Astrocyte (in vitro differentiated cells and primary cell): ENCODE data around the gene CD44.

Source experiments
- EZH2 ChIP-seq: IDR thresholded peaks from 2 replicates; pipeline ENCODE4 v1.6.1; 2012; ENCODE audit warnings: mild to moderate bottlenecking, low read length, inconsistent platforms; ENCODE audit not compliant: insufficient read depth
- TF ChIP-seq, protein P1 (sequence below): IDR thresholded peaks from 2 replicates; pipeline ENCODE4 v1.5.1; 2011; ENCODE audit warnings: low read depth, mild to moderate bottlenecking, inconsistent platforms, low read length, moderate library complexity; ENCODE audit not compliant: insufficient read depth

DNA sequence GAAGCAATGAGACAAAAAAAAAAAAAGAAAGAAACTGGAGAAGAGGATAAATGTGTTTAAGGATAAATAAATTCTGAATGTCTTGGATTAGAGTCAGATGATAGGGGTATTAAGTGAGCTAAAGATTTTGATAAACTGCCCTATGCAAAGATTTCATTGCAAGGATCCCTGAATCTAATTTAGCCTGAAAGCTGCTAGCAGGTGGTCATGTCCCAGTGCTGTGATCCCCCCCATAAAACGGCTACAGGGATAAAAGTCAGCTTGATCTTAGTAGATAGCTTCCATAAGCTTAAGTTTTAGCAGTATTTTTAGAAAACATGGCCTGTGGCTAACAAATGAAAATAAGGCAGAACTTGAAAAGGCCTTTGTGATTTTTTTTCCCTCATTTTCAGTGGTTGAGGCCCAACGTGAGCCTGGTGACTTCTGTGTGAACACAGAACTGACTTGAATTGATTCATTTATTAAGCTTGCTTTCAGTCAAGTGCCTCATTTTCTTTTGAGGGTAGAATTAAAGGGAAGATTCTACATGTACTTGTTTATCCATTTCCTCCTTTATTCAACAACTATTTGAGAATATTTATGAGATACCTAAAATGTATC lies 44.5 kb downstream of the CD44 start:
- TF ChIP-seq, protein P1, sequence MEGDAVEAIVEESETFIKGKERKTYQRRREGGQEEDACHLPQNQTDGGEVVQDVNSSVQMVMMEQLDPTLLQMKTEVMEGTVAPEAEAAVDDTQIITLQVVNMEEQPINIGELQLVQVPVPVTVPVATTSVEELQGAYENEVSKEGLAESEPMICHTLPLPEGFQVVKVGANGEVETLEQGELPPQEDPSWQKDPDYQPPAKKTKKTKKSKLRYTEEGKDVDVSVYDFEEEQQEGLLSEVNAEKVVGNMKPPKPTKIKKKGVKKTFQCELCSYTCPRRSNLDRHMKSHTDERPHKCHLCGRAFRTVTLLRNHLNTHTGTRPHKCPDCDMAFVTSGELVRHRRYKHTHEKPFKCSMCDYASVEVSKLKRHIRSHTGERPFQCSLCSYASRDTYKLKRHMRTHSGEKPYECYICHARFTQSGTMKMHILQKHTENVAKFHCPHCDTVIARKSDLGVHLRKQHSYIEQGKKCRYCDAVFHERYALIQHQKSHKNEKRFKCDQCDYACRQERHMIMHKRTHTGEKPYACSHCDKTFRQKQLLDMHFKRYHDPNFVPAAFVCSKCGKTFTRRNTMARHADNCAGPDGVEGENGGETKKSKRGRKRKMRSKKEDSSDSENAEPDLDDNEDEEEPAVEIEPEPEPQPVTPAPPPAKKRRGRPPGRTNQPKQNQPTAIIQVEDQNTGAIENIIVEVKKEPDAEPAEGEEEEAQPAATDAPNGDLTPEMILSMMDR: no peak
- TF ChIP-seq EZH2: no peak
